ENCODE measurements around the gene DAPK1.
A peak's percentile ranks its signal among the peaks of the same experiment; 100 is the strongest.

Gene DAPK1

GRCh38 chr9:87673446-87674120 lies 175.9 kb downstream of the DAPK1 start:
- DNase-seq = peak; percentile 19

- DNase-seq = peak; percentile 9
These were observed 177.1 kb downstream of the DAPK1 start for GRCh38 chr9:87674565-87675299.

GRCh38 chr9:87675906-87676515 lies 178.3 kb downstream of the DAPK1 start:
- no peak for DNase-seq

GRCh38 chr9:87676976-87677775 lies 179.5 kb downstream of the DAPK1 start:
- peak; percentile 40 for DNase-seq

- DNase-seq = peak; percentile 53
These were observed 180.3 kb downstream of the DAPK1 start for GRCh38 chr9:87677776-87678587.

- DNase-seq = peak; percentile 63
These were observed 181.1 kb downstream of the DAPK1 start for GRCh38 chr9:87678650-87679355.

GRCh38 chr9:87681271-87682061 lies 183.8 kb downstream of the DAPK1 start:
- peak; percentile 33 for DNase-seq

- DNase-seq = peak; percentile 30
These were observed 184.4 kb downstream of the DAPK1 start for GRCh38 chr9:87682085-87682484.

- peak; percentile 15 for DNase-seq
These were observed 185.0 kb downstream of the DAPK1 start for GRCh38 chr9:87682618-87683017.

- DNase-seq = peak; percentile 52
These were observed 186.3 kb downstream of the DAPK1 start for GRCh38 chr9:87683751-87684626.

GRCh38 chr9:87684627-87685219 lies 187.1 kb downstream of the DAPK1 start:
- DNase-seq = peak; percentile 49

- peak; percentile 49 for DNase-seq
These were observed 187.8 kb downstream of the DAPK1 start for GRCh38 chr9:87685441-87685840.

GRCh38 chr9:87685871-87686519 lies 188.3 kb downstream of the DAPK1 start:
- peak; percentile 52 for DNase-seq

- no peak for DNase-seq
These were observed 188.9 kb downstream of the DAPK1 start for GRCh38 chr9:87686520-87687090.

- no peak for DNase-seq
These were observed 189.5 kb downstream of the DAPK1 start for GRCh38 chr9:87687207-87687606.

GRCh38 chr9:87694236-87694755 lies 196.6 kb downstream of the DAPK1 start:
- peak; percentile 33 for DNase-seq

- peak; percentile 37 for DNase-seq
These were observed 197.9 kb downstream of the DAPK1 start for GRCh38 chr9:87695523-87695922.

GRCh38 chr9:87696641-87697040 lies 199.0 kb downstream of the DAPK1 start:
- DNase-seq = no peak
